ENCODE data around the gene STK11. TPM values are rescaled to one million over a fixed set of nuclear protein-coding genes. Genes with fewer than 3 reads are reported as not detected.

STK11 gene
- total RNA-seq, 1 donor from 2014 or later, result 61.3 TPM

DNA sequence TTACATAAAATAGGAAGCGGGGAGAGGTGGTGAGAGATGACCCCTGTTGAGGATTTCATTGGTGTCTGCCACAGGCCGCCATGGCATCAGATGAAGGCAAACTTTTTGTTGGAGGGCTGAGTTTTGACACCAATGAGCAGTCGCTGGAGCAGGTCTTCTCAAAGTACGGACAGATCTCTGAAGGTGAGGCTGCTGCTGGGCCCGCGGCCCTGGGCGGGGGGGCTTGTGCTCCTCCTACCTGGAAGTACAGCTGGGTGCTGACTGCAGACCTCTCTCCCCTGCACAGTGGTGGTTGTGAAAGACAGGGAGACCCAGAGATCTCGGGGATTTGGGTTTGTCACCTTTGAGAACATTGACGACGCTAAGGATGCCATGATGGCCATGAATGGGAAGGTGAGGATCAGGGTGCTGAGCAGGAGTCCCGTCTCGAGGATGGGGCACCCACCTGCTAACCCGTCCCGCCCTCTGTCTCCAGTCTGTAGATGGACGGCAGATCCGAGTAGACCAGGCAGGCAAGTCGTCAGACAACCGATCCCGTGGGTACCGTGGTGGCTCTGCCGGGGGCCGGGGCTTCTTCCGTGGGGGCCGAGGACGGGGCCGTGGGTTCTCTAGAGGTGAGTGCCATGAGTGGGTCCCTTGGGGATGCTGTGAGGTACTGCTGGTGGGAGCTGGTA is 65.4 kb downstream of the STK11 start:
- Mint-ChIP-seq H3K9me3 (ENCODE audit: unreplicated experiment) (no peaks in the 10 kb centered on the region), H3K27me3 (ENCODE audit: unreplicated experiment) (no peaks in the 10 kb centered on the region), H3K4me1 (ENCODE audit: unreplicated experiment) (peaks cover 63% of the 10 kb centered on the region), H3K27ac (ENCODE audit: unreplicated experiment) (peak overlapping the region; percentile 81), H3K36me3 (ENCODE audit: unreplicated experiment) (peaks cover 32% of the 10 kb centered on the region), H3K4me3 (ENCODE audit: unreplicated experiment) (peak overlapping the region; percentile 82)
- no peak for TF ChIP-seq CTCF (IDR thresholded peaks at IDR 0.05)
- DNase-seq (ENCODE audit: extremely low spot score, unreplicated experiment), result no peak

- no peaks in the 10 kb centered on the region for H3K9me3 Mint-ChIP-seq (ENCODE audit: unreplicated experiment)
- H3K4me3 Mint-ChIP-seq (ENCODE audit: unreplicated experiment), result peak overlapping the region; percentile 65
- H3K4me1 Mint-ChIP-seq (ENCODE audit: unreplicated experiment), result peaks cover 66% of the 10 kb centered on the region
- no peak for TF ChIP-seq CTCF (IDR thresholded peaks at IDR 0.05)
- H3K27ac Mint-ChIP-seq (ENCODE audit: unreplicated experiment), result peak overlapping the region; percentile 62
- no peaks in the 10 kb centered on the region for H3K27me3 Mint-ChIP-seq (ENCODE audit: unreplicated experiment)
- H3K36me3 Mint-ChIP-seq (ENCODE audit: unreplicated experiment), result peaks cover 32% of the 10 kb centered on the region
- DNase-seq (ENCODE audit: extremely low spot score, unreplicated experiment), result no peak
These were observed 66.2 kb downstream of the STK11 start for GRCh38 chr19:1271528-1272422.

DNA sequence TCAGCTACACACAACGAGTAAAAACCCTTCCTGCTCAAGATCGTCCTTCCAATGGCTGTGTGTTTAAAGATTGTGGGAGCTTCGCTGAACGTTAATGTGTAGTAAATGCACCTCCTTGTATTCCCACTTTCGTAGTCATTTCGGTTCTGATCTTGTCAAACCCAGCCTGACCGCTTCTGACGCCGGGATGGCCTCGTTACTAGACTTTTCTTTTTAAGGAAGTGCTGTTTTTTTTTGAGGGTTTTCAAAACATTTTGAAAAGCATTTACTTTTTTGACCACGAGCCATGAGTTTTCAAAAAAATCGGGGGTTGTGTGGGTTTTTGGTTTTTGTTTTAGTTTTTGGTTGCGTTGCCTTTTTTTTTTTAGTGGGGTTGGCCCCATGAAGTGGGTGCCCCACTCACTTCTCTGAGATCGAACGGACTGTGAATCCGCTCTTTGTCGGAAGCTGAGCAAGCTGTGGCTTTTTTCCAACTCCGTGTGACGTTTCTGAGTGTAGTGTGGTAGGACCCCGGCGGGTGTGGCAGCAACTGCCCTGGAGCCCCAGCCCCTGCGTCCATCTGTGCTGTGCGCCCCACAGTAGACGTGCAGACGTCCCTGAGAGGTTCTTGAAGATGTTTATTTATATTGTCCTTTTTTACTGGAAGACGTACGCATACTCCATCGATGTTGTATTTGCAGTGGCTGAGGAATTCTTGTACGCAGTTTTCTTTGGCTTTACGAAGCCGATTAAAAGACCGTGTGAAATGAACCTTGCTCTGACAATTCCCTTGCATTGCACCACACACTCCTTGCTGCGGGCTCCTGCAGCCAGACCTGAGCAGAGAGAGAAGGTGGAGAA is 67.1 kb downstream of the STK11 start:
- Mint-ChIP-seq H3K4me1 (ENCODE audit: unreplicated experiment) (peaks cover 60% of the 10 kb centered on the region), H3K36me3 (ENCODE audit: unreplicated experiment) (peaks cover 32% of the 10 kb centered on the region), H3K4me3 (ENCODE audit: unreplicated experiment) (no peak overlapping the region), H3K27ac (ENCODE audit: unreplicated experiment) (peak overlapping the region; percentile 63), H3K27me3 (ENCODE audit: unreplicated experiment) (no peaks in the 10 kb centered on the region), H3K9me3 (ENCODE audit: unreplicated experiment) (no peaks in the 10 kb centered on the region)
- TF ChIP-seq CTCF (IDR thresholded peaks at IDR 0.05), result no peak
- DNase-seq (ENCODE audit: extremely low spot score, unreplicated experiment), result no peak

DNA sequence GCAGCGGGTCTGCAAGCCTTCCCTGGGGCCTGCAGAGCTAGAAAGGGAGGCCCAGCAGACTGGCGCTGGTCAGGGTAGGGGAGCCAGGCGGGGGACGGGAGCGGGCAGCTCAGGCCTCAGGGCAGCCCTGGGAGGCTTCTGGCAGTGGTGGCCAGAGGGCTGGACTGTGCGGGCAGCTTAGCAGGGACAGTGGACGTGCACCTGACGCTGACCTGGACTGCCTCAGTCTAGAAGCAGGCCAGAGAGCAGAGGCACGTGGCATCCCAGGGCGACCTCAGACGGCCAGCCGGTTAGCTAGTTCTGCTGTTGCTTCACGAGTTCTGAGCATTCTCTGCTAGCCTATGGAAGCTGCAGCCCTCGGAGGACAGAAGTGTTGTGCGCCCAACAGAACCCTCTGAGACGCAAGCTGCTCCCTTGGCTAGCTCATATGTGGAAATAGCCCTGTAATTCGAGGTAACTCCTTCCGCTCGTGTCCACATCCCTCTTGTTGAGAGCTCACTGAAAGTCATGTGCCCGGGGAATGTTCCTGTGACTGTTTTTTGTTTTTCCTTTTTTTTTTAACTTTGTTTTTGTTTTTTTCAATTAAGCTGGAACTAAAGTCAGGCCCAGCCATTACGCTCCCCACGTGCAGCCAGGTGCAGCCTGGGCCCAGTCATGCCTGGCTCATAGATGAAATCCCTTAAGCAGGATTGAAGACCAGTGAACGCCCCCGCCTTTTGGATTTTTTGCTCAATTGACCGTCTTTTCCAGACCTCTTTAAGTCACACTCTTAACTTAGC is 67.9 kb downstream of the STK11 start:
- Mint-ChIP-seq H3K4me1 (ENCODE audit: unreplicated experiment) (peaks cover 53% of the 10 kb centered on the region), H3K9me3 (ENCODE audit: unreplicated experiment) (no peaks in the 10 kb centered on the region), H3K36me3 (ENCODE audit: unreplicated experiment) (peaks cover 32% of the 10 kb centered on the region), H3K27me3 (ENCODE audit: unreplicated experiment) (no peaks in the 10 kb centered on the region), H3K27ac (ENCODE audit: unreplicated experiment) (peak overlapping the region; percentile 63), H3K4me3 (ENCODE audit: unreplicated experiment) (peak overlapping the region; percentile 48)
- DNase-seq (ENCODE audit: extremely low spot score, unreplicated experiment), result no peak
- no peak for TF ChIP-seq CTCF (IDR thresholded peaks at IDR 0.05)

Data from osteocyte (in vitro differentiated cells).